Activated naive CD8-positive, alpha-beta T cell treated with anti-CD3 and anti-CD28 coated beads, Interleukin-2, amount 50 U/mL, for 24 hours (primary cell): ENCODE results near the gene NRXN2.

Experiments
- ATAC-seq: fragments of 150-1000 bp; cut with Tn5 transposase; one replicate; pipeline ENCODE4 v1.10.0; 2021
- DNase-seq: peaks from one replicate; pipeline ENCODE4 v3.0.0; 2021
- H3K27ac Mint-ChIP-seq: one replicate; pipeline ENCODE4 v1.8.0; 2021; ENCODE audit warnings: mild to moderate bottlenecking, mixed read lengths
- H3K27me3 Mint-ChIP-seq: one replicate; pipeline ENCODE4 v1.8.0; 2021; ENCODE audit warnings: mixed read lengths
- H3K36me3 Mint-ChIP-seq: one replicate; pipeline ENCODE4 v1.8.0; 2021; ENCODE audit warnings: low read depth, mixed read lengths
- H3K4me1 Mint-ChIP-seq: one replicate; pipeline ENCODE4 v1.8.0; 2021; ENCODE audit warnings: mixed read lengths
- H3K4me3 Mint-ChIP-seq: one replicate; pipeline ENCODE4 v1.8.0; 2021; ENCODE audit warnings: mild to moderate bottlenecking, moderate library complexity, mixed read lengths
- H3K9me3 Mint-ChIP-seq: one replicate; pipeline ENCODE4 v1.8.0; 2021; ENCODE audit warnings: mixed read lengths

Gene NRXN2

GRCh38 chr11:64723907-64724862 is 1.2 kb upstream of the NRXN2 start:
- Mint-ChIP-seq H3K36me3 (no peaks in the 10 kb centered on the region), H3K4me1 (peaks cover 11% of the 10 kb centered on the region), H3K27ac (peak overlapping the region; percentile 31), H3K27me3 (peaks cover 23% of the 10 kb centered on the region), H3K4me3 (peak overlapping the region; percentile 59), H3K9me3 (no peaks in the 10 kb centered on the region)
- no peak for ATAC-seq
- DNase-seq, result no peak

- Mint-ChIP-seq H3K27me3 (peaks cover 30% of the 10 kb centered on the region), H3K9me3 (no peaks in the 10 kb centered on the region), H3K4me1 (peaks cover 14% of the 10 kb centered on the region), H3K36me3 (no peaks in the 10 kb centered on the region), H3K27ac (no peak overlapping the region), H3K4me3 (peak overlapping the region; percentile 17)
- no peak for ATAC-seq
- DNase-seq, result no peak
Measured at GRCh38 chr11:64722141-64723065, 594 bp downstream of the NRXN2 start.

- Mint-ChIP-seq H3K36me3 (no peaks in the 10 kb centered on the region), H3K27ac (no peak overlapping the region), H3K4me3 (no peak overlapping the region), H3K27me3 (peaks cover 37% of the 10 kb centered on the region), H3K9me3 (no peaks in the 10 kb centered on the region), H3K4me1 (peaks cover 15% of the 10 kb centered on the region)
- ATAC-seq (no peak), DNase-seq (no peak)
Measured at GRCh38 chr11:64721359-64721699, 1.7 kb downstream of the NRXN2 start.

GRCh38 chr11:64720640-64721358 is 2.2 kb downstream of the NRXN2 start:
- no peak overlapping the region for H3K4me3 Mint-ChIP-seq
- DNase-seq (no peak), ATAC-seq (no peak)
- H3K27me3 Mint-ChIP-seq, result peaks cover 41% of the 10 kb centered on the region
- H3K27ac Mint-ChIP-seq, result no peak overlapping the region
- H3K4me1 Mint-ChIP-seq, result peaks cover 17% of the 10 kb centered on the region
- H3K9me3 Mint-ChIP-seq, result no peaks in the 10 kb centered on the region
- H3K36me3 Mint-ChIP-seq, result no peaks in the 10 kb centered on the region

GRCh38 chr11:64720167-64720566 is 2.8 kb downstream of the NRXN2 start:
- no peak overlapping the region for H3K4me3 Mint-ChIP-seq
- no peaks in the 10 kb centered on the region for H3K36me3 Mint-ChIP-seq
- H3K27me3 Mint-ChIP-seq, result peaks cover 45% of the 10 kb centered on the region

GRCh38 chr11:64719406-64719805 is 3.6 kb downstream of the NRXN2 start:
- DNase-seq (no peak), ATAC-seq (no peak)
- H3K36me3 Mint-ChIP-seq, result no peaks in the 10 kb centered on the region
- no peak overlapping the region for H3K27ac Mint-ChIP-seq
- H3K4me1 Mint-ChIP-seq, result peaks cover 20% of the 10 kb centered on the region
- no peak overlapping the region for H3K4me3 Mint-ChIP-seq
- H3K27me3 Mint-ChIP-seq, result peaks cover 52% of the 10 kb centered on the region
- no peaks in the 10 kb centered on the region for H3K9me3 Mint-ChIP-seq

More at GRCh38 chr11:64720167-64720566, 2.8 kb downstream of the NRXN2 start:
- H3K27ac Mint-ChIP-seq, result no peak overlapping the region
- H3K9me3 Mint-ChIP-seq, result no peaks in the 10 kb centered on the region
- no peak for ATAC-seq
- peaks cover 18% of the 10 kb centered on the region for H3K4me1 Mint-ChIP-seq
- DNase-seq, result no peak

- Mint-ChIP-seq H3K27me3 (peaks cover 59% of the 10 kb centered on the region), H3K9me3 (no peaks in the 10 kb centered on the region)
Measured at GRCh38 chr11:64718780-64719124, 4.2 kb downstream of the NRXN2 start.

GRCh38 chr11:64718084-64718779 is 4.8 kb downstream of the NRXN2 start:
- H3K4me1 Mint-ChIP-seq, result peaks cover 15% of the 10 kb centered on the region
- no peak for DNase-seq
- no peaks in the 10 kb centered on the region for H3K36me3 Mint-ChIP-seq

More at GRCh38 chr11:64718780-64719124, 4.2 kb downstream of the NRXN2 start:
- Mint-ChIP-seq H3K36me3 (no peaks in the 10 kb centered on the region), H3K27ac (no peak overlapping the region), H3K4me3 (no peak overlapping the region), H3K4me1 (peaks cover 18% of the 10 kb centered on the region)
- no peak for ATAC-seq
- no peak for DNase-seq

GRCh38 chr11:64717268-64717578 is 5.8 kb downstream of the NRXN2 start:
- Mint-ChIP-seq H3K36me3 (no peaks in the 10 kb centered on the region), H3K4me1 (peaks cover 16% of the 10 kb centered on the region), H3K27ac (no peak overlapping the region), H3K9me3 (no peaks in the 10 kb centered on the region), H3K4me3 (no peak overlapping the region), H3K27me3 (peaks cover 59% of the 10 kb centered on the region)
- no peak for DNase-seq
- ATAC-seq, result no peak

More at GRCh38 chr11:64718084-64718779, 4.8 kb downstream of the NRXN2 start:
- no peak for ATAC-seq
- Mint-ChIP-seq H3K4me3 (no peak overlapping the region), H3K27me3 (peaks cover 59% of the 10 kb centered on the region), H3K9me3 (no peaks in the 10 kb centered on the region), H3K27ac (no peak overlapping the region)

- Mint-ChIP-seq H3K9me3 (no peaks in the 10 kb centered on the region), H3K27ac (no peak overlapping the region), H3K4me1 (peaks cover 21% of the 10 kb centered on the region), H3K36me3 (no peaks in the 10 kb centered on the region), H3K4me3 (no peak overlapping the region), H3K27me3 (peaks cover 59% of the 10 kb centered on the region)
- DNase-seq, result no peak
- no peak for ATAC-seq
Measured at GRCh38 chr11:64716473-64717267, 6.3 kb downstream of the NRXN2 start.

- Mint-ChIP-seq H3K27ac (no peak overlapping the region), H3K36me3 (no peaks in the 10 kb centered on the region), H3K27me3 (peaks cover 59% of the 10 kb centered on the region), H3K4me3 (no peak overlapping the region), H3K9me3 (no peaks in the 10 kb centered on the region), H3K4me1 (peaks cover 26% of the 10 kb centered on the region)
- DNase-seq, result no peak
- ATAC-seq, result no peak
Measured at GRCh38 chr11:64715756-64716472, 7.1 kb downstream of the NRXN2 start.

- Mint-ChIP-seq H3K27me3 (peaks cover 62% of the 10 kb centered on the region), H3K4me1 (peaks cover 27% of the 10 kb centered on the region), H3K36me3 (no peaks in the 10 kb centered on the region), H3K4me3 (no peak overlapping the region), H3K27ac (no peak overlapping the region), H3K9me3 (no peaks in the 10 kb centered on the region)
- ATAC-seq, result no peak
- no peak for DNase-seq
Measured at GRCh38 chr11:64715110-64715509, 7.9 kb downstream of the NRXN2 start.

- no peak overlapping the region for H3K27ac Mint-ChIP-seq
- H3K36me3 Mint-ChIP-seq, result no peaks in the 10 kb centered on the region
- DNase-seq (no peak), ATAC-seq (no peak)
- no peak overlapping the region for H3K4me3 Mint-ChIP-seq
- no peaks in the 10 kb centered on the region for H3K9me3 Mint-ChIP-seq
- peaks cover 27% of the 10 kb centered on the region for H3K4me1 Mint-ChIP-seq
- H3K27me3 Mint-ChIP-seq, result peaks cover 64% of the 10 kb centered on the region
Measured at GRCh38 chr11:64714666-64715065, 8.3 kb downstream of the NRXN2 start.
